SJSA1 (cell line): ENCODE measurements around the gene RAB5B. TPM values are rescaled to one million over a fixed set of nuclear protein-coding genes. Genes with fewer than 3 reads are reported as not detected.

Experiments
- DNase-seq, 2 experiments: peaks; one replicate each; pipeline ENCODE4 v3.0.0-alpha.2; 2015 to 2020; ENCODE audit warnings: low spot score in 2 of 2, low read depth in 1 of 2
- H3K27ac ChIP-seq: fragments of 250-450 bp; sonication (Bioruptor Pico); 2 replicates; pipeline ENCODE4 v1.5.1; 2020; ENCODE audit warnings: mild to moderate bottlenecking, moderate library complexity
- H3K27me3 ChIP-seq: fragments of 250-450 bp; sonication (Bioruptor Pico); replicated peaks from 2 replicates; pipeline ENCODE4 v1.5.1; 2020; ENCODE audit warnings: mild to moderate bottlenecking, moderate library complexity
- H3K36me3 ChIP-seq: fragments of 250-450 bp; sonication (Bioruptor Pico); 2 replicates; pipeline ENCODE4 v1.5.1; 2020; ENCODE audit warnings: mild to moderate bottlenecking
- H3K4me1 ChIP-seq: fragments of 250-450 bp; sonication (Bioruptor Pico); replicated peaks from 2 replicates; pipeline ENCODE4 v1.6.1; 2021; ENCODE audit warnings: mild to moderate bottlenecking
- H3K4me3 ChIP-seq: fragments of 250-450 bp; sonication (Bioruptor Pico); 2 replicates; pipeline ENCODE4 v1.5.1; 2020; ENCODE audit warnings: mild to moderate bottlenecking
- H3K9me3 ChIP-seq: fragments of 250-450 bp; sonication (Bioruptor Pico); replicated peaks from 2 replicates; pipeline ENCODE4 v1.5.1; 2020; ENCODE audit warnings: mild to moderate bottlenecking
- total RNA-seq: library from RNA; depleted of rRNA; stranded (reverse); fragments of >200 nt; shearing (Covaris generic); gene quantifications from 2 replicates; pipeline ENCODE4 v1.2.3, GENCODE V29; 2014

RAB5B gene
- total RNA-seq, 1 experiment from 2014 or later = 33.0 TPM

DNA sequence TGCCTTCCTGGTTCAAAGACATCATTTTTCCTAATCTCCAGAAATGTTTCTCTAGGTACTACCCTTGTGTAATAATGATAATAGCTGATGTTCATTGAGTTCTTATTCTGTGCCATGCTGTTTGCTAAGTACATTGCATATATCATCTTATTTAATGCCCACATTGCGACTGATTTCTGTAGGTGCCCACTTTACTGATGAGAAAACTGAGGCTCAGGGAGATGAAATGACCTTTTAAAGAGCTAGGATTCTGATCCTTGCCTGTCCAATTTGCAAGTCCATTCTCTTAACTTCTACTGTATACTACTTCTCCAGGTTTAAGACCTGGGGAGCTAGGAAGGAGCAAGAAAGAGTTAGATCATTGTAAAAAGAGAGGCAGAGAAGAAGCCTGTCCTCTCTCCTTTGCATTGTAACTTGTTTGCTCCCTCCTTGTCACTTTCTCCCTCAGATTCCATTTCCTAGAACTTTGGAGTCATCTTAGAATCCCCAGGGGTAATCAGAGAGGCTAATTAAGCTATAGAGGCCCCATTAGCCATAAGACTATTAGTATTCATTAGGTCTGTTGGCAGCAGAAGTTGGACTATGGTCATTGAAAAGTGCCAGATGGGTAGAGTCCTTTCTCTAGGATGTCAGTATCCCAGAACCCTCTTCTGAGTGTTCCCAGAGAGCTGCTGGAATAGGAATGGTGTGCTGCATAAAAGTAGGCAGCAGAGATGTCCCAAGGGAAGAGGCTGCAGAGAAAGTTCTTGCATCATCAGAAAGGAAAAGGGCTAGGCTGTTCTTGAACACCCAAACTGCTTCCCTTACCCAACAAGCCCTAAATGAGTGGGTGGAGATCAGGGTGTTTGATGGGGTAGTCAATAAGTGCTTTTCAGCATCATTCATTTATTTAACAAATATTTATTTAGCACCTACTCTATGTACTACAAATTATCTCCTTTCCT is 39.8 kb upstream of the RAB5B start:
- no peak for DNase-seq

DNA sequence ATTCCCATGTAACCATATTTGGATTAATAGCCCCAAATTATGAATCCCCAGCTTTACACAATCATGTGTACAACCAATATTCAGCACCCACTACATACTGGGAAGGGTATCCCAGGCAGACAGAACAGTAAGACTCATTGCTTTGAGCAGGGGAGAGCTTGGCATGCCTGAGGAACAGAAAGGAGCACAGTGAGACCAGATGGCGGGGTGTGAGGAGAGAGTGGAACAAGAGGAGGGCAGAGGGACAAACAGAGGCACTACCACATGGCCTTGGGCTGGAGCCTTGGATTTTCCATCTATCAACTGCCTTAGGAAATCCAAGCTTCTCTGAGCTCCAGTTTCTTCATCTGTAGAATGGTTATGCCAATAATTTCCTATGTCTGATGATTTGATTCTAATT is 39.1 kb upstream of the RAB5B start:
- H3K36me3 ChIP-seq = no peaks in the 10 kb centered on the region; the same call in 1 of the 2 replicates
- peaks cover 27% of the 10 kb centered on the region for H3K4me1 ChIP-seq

More for the DNA sequence above, 39.8 kb upstream of the RAB5B start:
- H3K36me3 ChIP-seq = no peaks in the 10 kb centered on the region; the same call in 1 of the 2 replicates
- no peak overlapping the region for H3K4me3 ChIP-seq
- H3K27ac ChIP-seq = no peak overlapping the region
- H3K4me1 ChIP-seq = peaks cover 28% of the 10 kb centered on the region
- no peaks in the 10 kb centered on the region for H3K9me3 ChIP-seq
- H3K27me3 ChIP-seq = no peaks in the 10 kb centered on the region

DNA sequence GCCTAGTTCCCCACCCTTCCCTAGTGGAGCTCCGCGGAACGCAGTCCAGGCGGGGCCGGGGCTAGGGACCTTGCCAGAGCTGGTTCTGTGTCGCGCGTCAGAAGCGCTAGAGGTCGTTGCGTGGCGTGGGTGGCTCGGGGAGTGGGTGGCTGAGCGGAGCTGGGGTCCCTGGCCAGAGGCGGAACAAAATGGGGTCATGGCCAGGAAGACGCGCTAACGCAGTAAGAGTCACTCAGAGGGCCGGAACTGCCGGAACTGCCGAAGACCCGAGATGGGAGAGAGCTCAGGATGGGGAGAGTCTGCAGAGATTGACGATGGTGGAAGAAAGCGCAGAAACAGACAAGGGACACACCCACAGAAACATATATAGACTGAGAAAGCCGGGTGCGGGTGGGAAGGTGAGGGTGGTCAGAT is 38.1 kb upstream of the RAB5B start:
- Histone ChIP-seq H3K27ac (no peak overlapping the region), H3K9me3 (no peaks in the 10 kb centered on the region), H3K4me1 (peaks cover 26% of the 10 kb centered on the region), H3K4me3 (no peak overlapping the region), H3K27me3 (no peaks in the 10 kb centered on the region), H3K36me3 (no peaks in the 10 kb centered on the region; the same call in 1 of the 2 replicates)
- DNase-seq = no peak

More for the DNA sequence above, 39.1 kb upstream of the RAB5B start:
- Histone ChIP-seq H3K27me3 (no peaks in the 10 kb centered on the region), H3K9me3 (no peaks in the 10 kb centered on the region), H3K4me3 (no peak overlapping the region), H3K27ac (no peak overlapping the region)
- no peak for DNase-seq

DNA sequence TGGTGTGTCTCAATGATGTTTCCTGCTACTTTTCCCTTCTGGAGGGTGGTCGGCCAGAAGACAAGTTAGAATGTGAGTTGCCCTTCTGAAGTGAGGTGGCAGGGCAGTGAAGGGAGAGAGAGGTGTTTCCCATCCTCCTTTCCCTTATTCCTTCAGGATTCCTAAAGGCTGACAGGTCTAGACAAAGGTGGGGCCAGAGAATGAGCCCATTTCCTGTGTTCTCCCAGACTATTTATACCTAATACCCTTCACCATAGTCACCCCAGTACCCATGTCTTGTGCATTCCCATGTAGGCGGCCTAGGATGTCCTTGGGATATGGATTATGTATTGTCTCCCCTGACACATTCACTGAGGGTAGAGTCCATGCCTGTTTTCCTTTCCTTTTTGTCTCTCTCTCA is 35.9 kb upstream of the RAB5B start:
- no peak overlapping the region for H3K4me3 ChIP-seq
- no peak for DNase-seq
- no peaks in the 10 kb centered on the region; the same call in none of the 2 replicates for H3K36me3 ChIP-seq
- H3K27ac ChIP-seq = no peak overlapping the region
- H3K9me3 ChIP-seq = no peaks in the 10 kb centered on the region
- peaks cover 7% of the 10 kb centered on the region for H3K4me1 ChIP-seq
- no peaks in the 10 kb centered on the region for H3K27me3 ChIP-seq

DNA sequence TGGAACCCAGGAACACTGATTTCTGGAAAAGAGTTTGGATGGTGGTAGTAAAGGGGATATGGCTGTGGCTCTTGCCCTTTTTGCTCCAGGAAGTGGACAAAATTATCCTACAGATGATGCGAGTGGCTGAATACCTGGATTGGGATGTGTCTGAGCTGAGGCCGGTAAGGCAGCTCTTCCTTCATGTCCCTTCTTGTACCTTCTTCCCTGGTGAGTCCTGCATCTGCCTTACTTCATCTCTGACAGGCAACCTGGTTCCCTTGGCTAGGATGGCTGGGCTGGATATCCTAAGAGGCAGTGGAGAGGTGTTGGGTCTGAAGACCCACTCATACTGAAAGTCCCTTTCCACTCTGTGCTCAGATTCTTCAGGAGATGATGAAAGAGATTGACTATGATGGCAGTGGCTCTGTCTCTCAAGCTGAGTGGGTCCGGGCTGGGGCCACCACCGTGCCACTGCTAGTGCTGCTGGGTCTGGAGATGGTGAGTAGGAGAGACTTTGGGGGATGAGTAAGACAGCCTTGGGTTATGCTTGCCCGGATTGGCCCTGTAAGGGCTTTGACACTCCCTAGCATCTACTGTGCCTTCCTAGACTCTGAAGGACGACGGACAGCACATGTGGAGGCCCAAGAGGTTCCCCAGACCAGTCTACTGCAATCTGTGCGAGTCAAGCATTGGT is 34.9 kb upstream of the RAB5B start:
- Histone ChIP-seq H3K36me3 (no peaks in the 10 kb centered on the region; the same call in none of the 2 replicates), H3K4me3 (no peak overlapping the region), H3K27me3 (no peaks in the 10 kb centered on the region), H3K4me1 (0 out of 2 replicates have a peak, but pooled peaks cover 3% of the 10 kb centered on the region), H3K9me3 (no peaks in the 10 kb centered on the region), H3K27ac (no peak overlapping the region)
- no peak for DNase-seq

DNA sequence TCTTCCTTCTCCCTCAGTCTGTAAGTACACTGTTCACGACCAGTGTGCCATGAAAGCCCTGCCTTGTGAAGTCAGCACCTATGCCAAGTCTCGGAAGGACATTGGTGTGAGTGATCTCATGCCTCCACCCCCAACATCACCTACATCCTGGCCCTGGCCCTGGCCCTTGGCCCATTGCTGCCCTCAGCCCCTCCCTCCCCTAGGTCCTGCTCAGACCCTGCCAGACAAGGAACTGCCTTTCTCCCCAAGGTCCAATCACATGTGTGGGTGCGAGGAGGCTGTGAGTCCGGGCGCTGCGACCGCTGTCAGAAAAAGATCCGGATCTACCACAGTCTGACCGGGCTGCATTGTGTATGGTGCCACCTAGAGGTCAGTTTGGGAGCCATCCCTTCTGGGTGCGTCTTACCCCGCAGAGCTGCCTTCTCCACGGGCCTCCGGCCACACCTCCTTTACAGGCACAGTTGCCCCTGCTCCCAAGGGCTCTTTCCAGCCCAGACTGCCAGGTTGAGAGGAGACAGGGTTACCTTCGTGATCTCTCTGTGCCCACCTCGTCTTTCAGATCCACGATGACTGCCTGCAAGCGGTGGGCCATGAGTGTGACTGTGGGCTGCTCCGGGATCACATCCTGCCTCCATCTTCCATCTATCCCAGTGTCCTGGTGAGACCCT is 33.7 kb upstream of the RAB5B start:
- Histone ChIP-seq H3K27ac (no peak overlapping the region), H3K4me1 (0 out of 2 replicates have a peak, but pooled peaks cover 3% of the 10 kb centered on the region), H3K36me3 (no peaks in the 10 kb centered on the region; the same call in none of the 2 replicates), H3K9me3 (no peaks in the 10 kb centered on the region), H3K4me3 (no peak overlapping the region), H3K27me3 (no peaks in the 10 kb centered on the region)
- DNase-seq = peak; percentile 63 to 86

DNA sequence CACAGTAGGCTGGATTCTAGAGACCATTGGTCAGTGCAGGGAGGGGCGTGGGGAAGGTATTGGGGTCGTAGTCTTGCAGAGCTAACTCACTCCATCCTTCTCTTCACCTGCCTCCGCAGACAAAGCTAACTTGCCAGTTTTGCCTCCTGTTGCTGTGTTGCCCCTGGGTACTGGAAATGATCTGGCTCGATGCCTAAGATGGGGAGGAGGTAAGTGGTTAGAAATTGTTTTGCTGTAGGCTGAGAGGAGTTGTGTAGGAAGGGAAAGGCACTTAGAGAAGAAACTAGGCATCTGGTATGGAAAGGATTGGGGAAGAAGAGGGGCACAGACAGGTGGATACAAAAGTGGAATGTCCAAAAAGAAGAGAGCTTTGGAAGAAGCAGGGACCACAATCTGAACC is 31.8 kb upstream of the RAB5B start:
- no peaks in the 10 kb centered on the region for H3K9me3 ChIP-seq
- H3K27me3 ChIP-seq = no peaks in the 10 kb centered on the region
- H3K36me3 ChIP-seq = no peaks in the 10 kb centered on the region; the same call in none of the 2 replicates
- DNase-seq = no peak
- 0 out of 2 replicates have a peak, but pooled peaks cover 3% of the 10 kb centered on the region for H3K4me1 ChIP-seq
- H3K27ac ChIP-seq = no peak overlapping the region
- no peak overlapping the region for H3K4me3 ChIP-seq

DNA sequence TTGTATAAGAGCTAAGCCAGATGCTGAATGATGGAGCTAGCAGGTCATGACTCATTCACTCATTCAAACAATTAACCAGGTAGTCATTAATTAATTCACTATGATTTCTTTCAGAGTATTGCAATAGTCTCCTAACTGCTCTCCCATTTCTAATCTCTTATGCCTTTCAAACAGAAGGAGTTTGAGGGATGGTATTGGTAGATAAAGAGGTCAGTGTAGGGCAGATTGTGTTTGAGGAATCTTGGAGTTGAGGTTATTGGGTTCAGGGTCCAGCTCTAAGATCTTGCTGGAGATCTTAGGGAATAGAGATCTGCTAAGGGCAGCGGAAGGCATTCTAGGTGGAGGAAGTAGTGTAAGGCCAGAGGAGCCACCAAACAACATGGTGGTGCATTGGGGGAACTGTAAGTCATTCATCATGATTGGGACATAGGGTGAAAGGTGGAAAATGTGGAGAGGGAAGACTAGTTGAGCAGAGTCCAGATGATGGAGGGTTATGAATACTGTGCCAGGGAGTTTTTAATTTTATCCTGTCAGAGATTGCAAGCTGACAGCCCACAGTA is 31.2 kb upstream of the RAB5B start:
- no peak for DNase-seq
- Histone ChIP-seq H3K36me3 (no peaks in the 10 kb centered on the region; the same call in none of the 2 replicates), H3K4me3 (no peak overlapping the region), H3K9me3 (no peaks in the 10 kb centered on the region), H3K4me1 (0 out of 2 replicates have a peak, but pooled peaks cover 3% of the 10 kb centered on the region), H3K27ac (no peak overlapping the region), H3K27me3 (no peaks in the 10 kb centered on the region)

DNA sequence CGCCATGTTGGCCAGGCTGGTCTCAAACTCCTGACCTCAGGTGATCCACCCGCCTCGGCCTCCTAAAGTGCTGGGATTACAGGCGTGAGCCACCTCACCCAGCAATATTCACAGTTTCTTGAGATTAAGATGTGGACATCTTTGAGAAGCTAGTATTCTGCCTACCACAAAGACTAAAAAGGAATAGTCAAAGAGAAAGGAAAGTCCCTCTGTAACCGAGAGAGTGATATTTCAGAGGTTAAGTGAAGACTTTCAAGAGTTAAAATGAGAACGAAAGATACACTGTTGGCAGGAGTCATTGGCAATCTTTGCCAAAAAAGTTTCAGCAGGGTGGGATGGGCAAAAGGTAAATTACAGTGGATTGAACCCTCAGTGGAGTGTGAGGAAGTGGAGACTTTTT is 27.3 kb upstream of the RAB5B start:
- no peak for DNase-seq
- Histone ChIP-seq H3K4me1 (no peaks in the 10 kb centered on the region), H3K4me3 (no peak overlapping the region), H3K36me3 (no peaks in the 10 kb centered on the region; the same call in 1 of the 2 replicates), H3K27ac (no peak overlapping the region), H3K9me3 (no peaks in the 10 kb centered on the region), H3K27me3 (no peaks in the 10 kb centered on the region)

DNA sequence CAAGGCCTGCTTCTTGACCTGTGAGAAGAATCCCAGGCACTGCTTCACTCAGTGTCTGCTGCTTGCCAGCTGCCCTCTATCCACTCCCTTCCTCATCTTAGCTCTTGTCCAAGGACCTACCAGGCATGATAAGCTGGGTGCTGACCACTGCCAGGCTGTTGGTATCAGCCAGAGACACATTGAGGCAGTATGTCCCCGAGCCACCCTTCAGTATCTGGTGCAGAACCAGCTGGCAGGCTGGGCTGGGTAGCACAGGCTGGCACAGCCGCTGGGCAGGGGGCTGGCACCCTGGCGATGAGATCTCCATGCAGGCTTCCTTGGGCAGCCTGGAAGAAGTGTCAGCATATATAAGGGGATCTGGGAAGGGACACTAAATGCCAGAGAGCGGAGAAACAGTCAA is 18.5 kb upstream of the RAB5B start:
- no peak for DNase-seq
- H3K4me3 ChIP-seq = no peak overlapping the region
- no peaks in the 10 kb centered on the region for H3K9me3 ChIP-seq
- no peaks in the 10 kb centered on the region for H3K27me3 ChIP-seq
- no peaks in the 10 kb centered on the region for H3K4me1 ChIP-seq
- no peak overlapping the region for H3K27ac ChIP-seq
- no peaks in the 10 kb centered on the region for H3K36me3 ChIP-seq

DNA sequence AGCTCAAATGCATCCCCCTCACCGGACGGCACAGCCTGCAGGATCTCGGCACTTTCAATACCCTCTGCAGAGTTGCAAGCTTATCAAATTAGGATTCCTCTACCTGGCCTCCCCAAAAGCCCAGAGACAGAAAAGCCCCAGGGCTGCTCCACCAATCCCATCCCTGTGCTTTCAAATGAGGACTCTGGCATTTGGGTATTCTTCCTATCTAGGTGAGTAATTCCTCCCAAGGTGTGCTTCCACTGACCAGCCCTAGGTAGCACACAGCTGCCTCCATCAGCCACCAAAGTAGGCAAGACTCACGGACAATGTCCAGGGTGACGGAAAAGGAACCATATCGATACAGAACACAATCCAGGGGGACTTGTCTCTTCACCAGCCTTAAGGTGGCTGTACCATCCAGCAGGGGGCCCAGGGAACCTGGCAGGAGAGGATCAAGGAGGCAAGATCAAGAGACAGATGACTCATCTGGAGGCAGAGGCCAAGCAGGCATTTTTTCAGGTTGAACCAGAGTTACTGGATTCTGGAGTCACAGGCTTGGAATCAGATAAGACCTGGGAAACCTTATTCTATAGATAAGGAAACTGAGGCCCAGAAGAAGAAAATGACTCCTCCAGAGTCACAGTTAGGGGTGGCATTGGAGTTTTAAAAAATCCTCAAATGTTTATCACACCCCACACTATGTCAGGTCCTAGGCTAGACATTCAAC is 17.9 kb upstream of the RAB5B start:
- Histone ChIP-seq H3K27me3 (no peaks in the 10 kb centered on the region), H3K27ac (no peak overlapping the region), H3K36me3 (no peaks in the 10 kb centered on the region), H3K9me3 (no peaks in the 10 kb centered on the region), H3K4me3 (no peak overlapping the region), H3K4me1 (no peaks in the 10 kb centered on the region)
- DNase-seq = peak; percentile 22 to 67

DNA sequence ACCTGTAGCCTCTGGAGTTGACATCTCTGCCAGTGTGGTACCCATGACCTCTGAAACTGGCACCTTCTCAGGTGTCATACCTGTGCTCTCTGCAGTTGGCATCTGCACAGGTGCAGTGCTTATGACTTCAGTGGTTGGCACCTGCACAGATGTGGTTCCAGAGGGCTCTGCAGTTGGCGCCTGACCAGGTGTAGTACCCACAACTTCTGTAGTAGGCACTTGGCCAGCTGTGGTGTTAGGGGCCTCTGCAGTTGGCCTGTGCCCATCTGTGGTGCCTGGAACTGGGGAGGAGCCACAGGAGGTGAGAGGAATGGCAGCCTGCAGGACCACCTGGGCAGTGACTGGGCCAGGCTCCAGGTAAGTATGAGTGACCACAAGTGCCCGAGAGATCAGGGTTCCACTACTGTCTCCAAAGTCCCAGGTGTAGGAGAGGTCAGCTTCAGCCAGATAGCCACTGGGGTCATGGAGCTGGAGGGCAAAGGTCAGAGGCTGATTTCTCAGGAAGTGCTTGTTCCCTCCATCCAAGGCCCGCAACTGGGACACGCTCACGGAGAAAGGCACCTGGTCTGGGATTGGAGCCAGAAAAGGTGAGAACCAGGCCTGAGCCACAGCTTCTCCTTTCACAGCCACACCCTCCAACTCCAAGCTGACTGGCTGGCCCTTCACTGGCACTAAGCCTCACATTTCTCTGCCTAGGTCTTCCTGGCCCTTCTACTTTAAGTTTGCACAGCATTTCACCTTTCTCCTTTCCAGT is 16.6 kb upstream of the RAB5B start:
- H3K4me3 ChIP-seq = no peak overlapping the region
- H3K36me3 ChIP-seq = no peaks in the 10 kb centered on the region
- DNase-seq = no peak
- H3K9me3 ChIP-seq = no peaks in the 10 kb centered on the region
- H3K4me1 ChIP-seq = no peaks in the 10 kb centered on the region
- H3K27ac ChIP-seq = no peak overlapping the region
- no peaks in the 10 kb centered on the region for H3K27me3 ChIP-seq
